ENCODE measurements around the gene AURKAIP1. TPM values are rescaled to one million over a fixed set of nuclear protein-coding genes. Genes with fewer than 3 reads are reported as not detected.

AURKAIP1 gene
- total and polyA plus RNA-seq, 2 of the 13 experiments (the other 11 are each of a cell fraction or from before 2014, with no cell fraction given) = 69.5 to 175 TPM

DNA sequence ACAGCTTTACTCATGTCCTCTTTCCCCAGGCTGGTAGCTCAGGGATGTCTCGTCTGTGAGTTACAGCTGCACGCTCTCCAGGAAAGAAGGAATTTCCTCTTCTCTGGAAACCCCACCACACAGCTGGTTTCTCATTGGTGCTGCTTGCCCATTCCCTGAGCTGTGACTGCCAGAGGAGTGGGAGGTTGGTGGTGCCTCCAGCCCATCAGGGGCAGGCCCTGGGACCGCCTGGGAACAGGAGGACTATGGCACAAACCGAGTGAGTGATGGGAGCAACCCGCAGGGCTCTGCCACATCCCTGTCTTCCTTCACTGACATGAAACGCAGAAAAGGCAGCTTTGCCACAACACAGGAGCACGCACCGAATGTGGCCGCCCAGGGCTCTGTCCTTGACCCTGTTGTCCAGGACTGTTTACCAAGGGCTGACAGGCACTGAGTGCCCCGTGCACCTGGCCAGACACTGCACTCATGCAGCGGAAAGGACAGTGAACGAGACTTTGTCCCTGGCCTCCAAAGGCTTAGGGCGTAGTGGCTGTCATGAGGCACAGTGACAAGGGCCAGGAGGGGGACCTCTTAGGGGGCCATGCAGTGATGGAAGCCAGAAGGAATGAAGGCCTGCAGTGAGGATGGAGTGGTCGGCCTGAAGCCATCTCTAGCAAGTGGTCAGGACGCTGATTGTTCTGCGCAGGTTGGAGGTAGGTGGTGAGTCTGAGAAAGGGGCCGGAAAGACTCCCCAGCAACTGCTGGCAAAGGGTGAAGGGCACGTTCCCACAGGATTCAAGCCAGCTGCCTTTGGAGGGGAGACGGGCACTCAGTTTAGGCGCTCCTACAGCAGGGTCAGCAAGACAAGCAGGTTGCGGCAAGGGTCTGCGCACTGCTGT is 25.8 kb upstream of the AURKAIP1 start (continued):
- TF ChIP-seq, protein P1, sequence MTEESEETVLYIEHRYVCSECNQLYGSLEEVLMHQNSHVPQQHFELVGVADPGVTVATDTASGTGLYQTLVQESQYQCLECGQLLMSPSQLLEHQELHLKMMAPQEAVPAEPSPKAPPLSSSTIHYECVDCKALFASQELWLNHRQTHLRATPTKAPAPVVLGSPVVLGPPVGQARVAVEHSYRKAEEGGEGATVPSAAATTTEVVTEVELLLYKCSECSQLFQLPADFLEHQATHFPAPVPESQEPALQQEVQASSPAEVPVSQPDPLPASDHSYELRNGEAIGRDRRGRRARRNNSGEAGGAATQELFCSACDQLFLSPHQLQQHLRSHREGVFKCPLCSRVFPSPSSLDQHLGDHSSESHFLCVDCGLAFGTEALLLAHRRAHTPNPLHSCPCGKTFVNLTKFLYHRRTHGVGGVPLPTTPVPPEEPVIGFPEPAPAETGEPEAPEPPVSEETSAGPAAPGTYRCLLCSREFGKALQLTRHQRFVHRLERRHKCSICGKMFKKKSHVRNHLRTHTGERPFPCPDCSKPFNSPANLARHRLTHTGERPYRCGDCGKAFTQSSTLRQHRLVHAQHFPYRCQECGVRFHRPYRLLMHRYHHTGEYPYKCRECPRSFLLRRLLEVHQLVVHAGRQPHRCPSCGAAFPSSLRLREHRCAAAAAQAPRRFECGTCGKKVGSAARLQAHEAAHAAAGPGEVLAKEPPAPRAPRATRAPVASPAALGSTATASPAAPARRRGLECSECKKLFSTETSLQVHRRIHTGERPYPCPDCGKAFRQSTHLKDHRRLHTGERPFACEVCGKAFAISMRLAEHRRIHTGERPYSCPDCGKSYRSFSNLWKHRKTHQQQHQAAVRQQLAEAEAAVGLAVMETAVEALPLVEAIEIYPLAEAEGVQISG (CRISPR knock-in tag; IDR thresholded peaks at IDR 0.05) = peak; percentile 92
- TF ChIP-seq MEIS2 (CRISPR knock-in tag; IDR thresholded peaks at IDR 0.05) (peak; percentile 100), HDAC1 (CRISPR knock-in tag; IDR thresholded peaks at IDR 0.05) (peak; percentile 98), ZNF441 (CRISPR knock-in tag; IDR thresholded peaks at IDR 0.05; ENCODE audit: borderline replicate concordance) (peak; percentile 50; the same call in 1 of the 2 replicates), ZNF468 (CRISPR knock-in tag; IDR thresholded peaks at IDR 0.05) (no peak), ZNF792 (CRISPR knock-in tag; IDR thresholded peaks at IDR 0.05) (peak; percentile 88; the same call in 1 of the 2 replicates), SAP130 (CRISPR knock-in tag; IDR thresholded peaks at IDR 0.05; ENCODE audit: low read depth) (peak; percentile 100), KAT8 (CRISPR knock-in tag; IDR thresholded peaks at IDR 0.05) (peak; percentile 92), SALL1 (CRISPR knock-in tag; IDR thresholded peaks at IDR 0.05) (peak; percentile 99), PPARG (CRISPR knock-in tag; conservative IDR thresholded peaks at IDR 0.05) (peak; percentile 79; the same call in 1 of the 2 replicates), SMARCC2 (IDR thresholded peaks at IDR 0.05) (no peak), ZNF143 (CRISPR knock-in tag; IDR thresholded peaks at IDR 0.05) (peak; percentile 75), PAX8 (CRISPR knock-in tag; IDR thresholded peaks at IDR 0.05; ENCODE audit: borderline replicate concordance) (no peak), MIER2 (CRISPR knock-in tag; IDR thresholded peaks at IDR 0.05) (peak; percentile 82), AGO2 (optimal IDR thresholded peaks at IDR 0.05; ENCODE audit: low read depth, low read length) (peak; percentile 90), MAFF (IDR thresholded peaks at IDR 0.05; ENCODE audit: low read depth, low read length) (no peak), CBFB (CRISPR knock-in tag; IDR thresholded peaks at IDR 0.05) (peak; percentile 95), CHD4 (IDR thresholded peaks at IDR 0.05; ENCODE audit: borderline replicate concordance, low read length) (no peak), ZKSCAN8 (CRISPR knock-in tag; IDR thresholded peaks at IDR 0.05; ENCODE audit: borderline replicate concordance) (peak; percentile 96), TARDBP (CRISPR knock-in tag; IDR thresholded peaks at IDR 0.05) (peak; percentile 100), TOE1 (CRISPR knock-in tag; IDR thresholded peaks at IDR 0.05) (peak; percentile 80; the same call in 1 of the 2 replicates)
- TF ChIP-seq, protein P2, sequence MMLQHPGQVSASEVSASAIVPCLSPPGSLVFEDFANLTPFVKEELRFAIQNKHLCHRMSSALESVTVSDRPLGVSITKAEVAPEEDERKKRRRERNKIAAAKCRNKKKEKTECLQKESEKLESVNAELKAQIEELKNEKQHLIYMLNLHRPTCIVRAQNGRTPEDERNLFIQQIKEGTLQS (CRISPR knock-in tag; IDR thresholded peaks at IDR 0.05) = peak; percentile 62
- TF ChIP-seq, protein P3, sequence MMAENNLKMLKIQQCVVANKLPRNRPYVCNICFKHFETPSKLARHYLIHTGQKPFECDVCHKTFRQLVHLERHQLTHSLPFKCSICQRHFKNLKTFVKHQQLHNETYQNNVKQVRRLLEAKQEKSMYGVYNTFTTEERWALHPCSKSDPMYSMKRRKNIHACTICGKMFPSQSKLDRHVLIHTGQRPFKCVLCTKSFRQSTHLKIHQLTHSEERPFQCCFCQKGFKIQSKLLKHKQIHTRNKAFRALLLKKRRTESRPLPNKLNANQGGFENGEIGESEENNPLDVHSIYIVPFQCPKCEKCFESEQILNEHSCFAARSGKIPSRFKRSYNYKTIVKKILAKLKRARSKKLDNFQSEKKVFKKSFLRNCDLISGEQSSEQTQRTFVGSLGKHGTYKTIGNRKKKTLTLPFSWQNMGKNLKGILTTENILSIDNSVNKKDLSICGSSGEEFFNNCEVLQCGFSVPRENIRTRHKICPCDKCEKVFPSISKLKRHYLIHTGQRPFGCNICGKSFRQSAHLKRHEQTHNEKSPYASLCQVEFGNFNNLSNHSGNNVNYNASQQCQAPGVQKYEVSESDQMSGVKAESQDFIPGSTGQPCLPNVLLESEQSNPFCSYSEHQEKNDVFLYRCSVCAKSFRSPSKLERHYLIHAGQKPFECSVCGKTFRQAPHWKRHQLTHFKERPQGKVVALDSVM (CRISPR knock-in tag; IDR thresholded peaks at IDR 0.05) = peak; percentile 81; the same call in 1 of the 2 replicates
- TF ChIP-seq, protein P4, sequence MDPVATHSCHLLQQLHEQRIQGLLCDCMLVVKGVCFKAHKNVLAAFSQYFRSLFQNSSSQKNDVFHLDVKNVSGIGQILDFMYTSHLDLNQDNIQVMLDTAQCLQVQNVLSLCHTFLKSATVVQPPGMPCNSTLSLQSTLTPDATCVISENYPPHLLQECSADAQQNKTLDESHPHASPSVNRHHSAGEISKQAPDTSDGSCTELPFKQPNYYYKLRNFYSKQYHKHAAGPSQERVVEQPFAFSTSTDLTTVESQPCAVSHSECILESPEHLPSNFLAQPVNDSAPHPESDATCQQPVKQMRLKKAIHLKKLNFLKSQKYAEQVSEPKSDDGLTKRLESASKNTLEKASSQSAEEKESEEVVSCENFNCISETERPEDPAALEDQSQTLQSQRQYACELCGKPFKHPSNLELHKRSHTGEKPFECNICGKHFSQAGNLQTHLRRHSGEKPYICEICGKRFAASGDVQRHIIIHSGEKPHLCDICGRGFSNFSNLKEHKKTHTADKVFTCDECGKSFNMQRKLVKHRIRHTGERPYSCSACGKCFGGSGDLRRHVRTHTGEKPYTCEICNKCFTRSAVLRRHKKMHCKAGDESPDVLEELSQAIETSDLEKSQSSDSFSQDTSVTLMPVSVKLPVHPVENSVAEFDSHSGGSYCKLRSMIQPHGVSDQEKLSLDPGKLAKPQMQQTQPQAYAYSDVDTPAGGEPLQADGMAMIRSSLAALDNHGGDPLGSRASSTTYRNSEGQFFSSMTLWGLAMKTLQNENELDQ (CRISPR knock-in tag; IDR thresholded peaks at IDR 0.05; ENCODE audit: borderline replicate concordance) = no peak
